GM12864 (cell line): ENCODE results near the gene MUC20.
"Not testable (repeated sequence)": the region's sequence is repeated elsewhere in the genome, so short reads cannot be mapped to it uniquely, and the experiment has no call there.

Experiments used
- DNase-seq: peaks from one replicate; pipeline ENCODE4 v3.0.0-alpha.2; 2011; ENCODE audit warnings: low read depth
- H3K4me3 ChIP-seq: 2 replicates; pipeline ENCODE4 v1.5.1; 2011; ENCODE audit warnings: mild to moderate bottlenecking, low read depth, low read length, control low read depth
- CTCF ChIP-seq: IDR thresholded peaks from 2 replicates; pipeline ENCODE4 v1.5.1; 2011; ENCODE audit warnings: low read depth, mild to moderate bottlenecking, moderate library complexity, low read length, control low read depth, inconsistent platforms; ENCODE audit errors: missing control alignments

Gene MUC20

DNA sequence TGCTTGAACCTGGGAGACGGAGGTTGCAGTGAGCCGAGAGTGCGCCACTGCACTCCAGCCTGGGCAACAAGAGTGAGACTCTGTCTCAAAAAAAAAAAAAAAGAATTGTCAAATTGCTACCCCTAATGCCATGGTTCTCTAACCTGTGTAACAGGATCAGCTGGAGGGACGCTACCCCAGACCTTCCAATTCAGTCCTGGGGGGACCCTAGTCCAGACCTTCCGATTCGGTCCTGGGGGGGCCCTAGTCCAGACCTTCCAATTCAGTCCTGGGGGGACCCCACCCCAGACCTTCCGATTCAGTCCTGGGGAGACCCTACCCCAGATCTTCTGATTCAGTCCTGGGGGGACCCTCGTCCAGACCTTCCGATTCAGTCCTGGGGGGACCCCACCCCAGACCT is 29.8 kb upstream of the MUC20 start:
- no peak for DNase-seq
- no peak overlapping the region for H3K4me3 ChIP-seq
- TF ChIP-seq CTCF = no peak

DNA sequence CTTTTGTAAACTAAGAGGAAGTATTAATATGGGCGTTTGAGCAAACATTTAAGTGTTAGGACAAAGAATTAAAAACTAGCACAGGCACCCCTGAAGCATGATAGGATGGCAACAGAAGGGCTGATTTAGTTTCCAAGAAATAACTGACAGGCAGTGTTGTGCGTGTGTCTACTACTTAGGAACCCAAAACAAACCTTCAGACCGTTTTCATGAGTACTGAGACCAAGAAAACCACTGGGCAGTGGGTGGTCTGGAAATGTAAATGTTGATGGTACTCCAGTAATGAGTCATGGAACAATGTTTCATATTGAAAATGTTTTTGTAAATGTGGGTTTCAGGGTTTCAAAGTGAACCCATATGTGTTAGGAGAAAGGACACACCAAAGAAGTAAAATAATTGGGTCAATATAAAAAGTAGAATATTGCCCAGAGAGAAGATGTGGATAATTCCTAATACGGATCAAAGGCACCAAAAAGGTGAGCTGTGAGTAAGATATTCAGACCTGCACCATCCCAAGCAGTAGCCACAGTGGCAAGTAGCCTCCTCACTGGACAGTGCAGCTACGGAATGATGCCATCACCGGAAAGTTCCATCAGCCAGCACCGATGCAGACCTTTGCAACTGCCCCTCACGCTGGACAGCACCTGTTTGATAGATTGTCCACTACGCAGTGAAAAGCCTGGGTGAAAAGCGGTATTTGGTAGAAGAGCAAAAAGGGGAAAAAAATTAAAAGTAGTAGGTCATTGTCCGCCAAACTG is 29.0 kb upstream of the MUC20 start:
- not testable (repeated sequence) for DNase-seq, H3K4me3 ChIP-seq

- H3K4me3 ChIP-seq = no peak overlapping the region
- no peak for DNase-seq
- no peak for TF ChIP-seq CTCF
Observed at GRCh38 chr3:195692354-195692685, 28.5 kb upstream of the MUC20 start.

DNA sequence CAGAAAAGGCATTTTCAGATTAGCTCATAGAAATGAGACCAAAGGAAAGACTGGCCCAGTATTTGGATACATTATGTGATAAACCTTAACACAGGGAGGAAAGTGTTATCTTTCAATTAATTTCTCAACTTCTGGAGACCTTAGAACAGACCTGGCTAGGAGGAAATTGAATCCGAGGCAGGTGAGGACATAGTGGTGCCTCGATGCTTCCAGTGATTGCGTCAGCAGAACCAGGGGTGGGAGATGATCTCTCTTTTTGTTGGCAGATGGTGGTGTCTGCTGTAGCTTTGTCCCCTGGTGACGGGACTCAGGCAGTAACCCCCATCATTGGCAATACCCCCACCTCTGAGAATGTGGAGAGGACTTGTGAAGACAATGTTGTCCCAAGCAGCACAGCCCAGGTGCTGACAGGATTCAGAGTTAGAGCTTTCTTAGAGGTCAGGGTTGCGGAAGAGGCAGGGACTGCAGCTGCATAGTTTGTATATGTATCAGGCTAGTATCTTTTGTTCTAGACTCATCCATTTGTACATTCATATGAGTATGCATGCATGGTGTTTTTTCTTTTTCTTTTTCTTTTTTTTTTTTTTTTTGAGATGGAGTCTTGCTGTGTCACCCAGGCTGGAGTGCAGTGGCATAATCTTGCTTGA is 27.9 kb upstream of the MUC20 start:
- no peak for TF ChIP-seq CTCF
- no peak for DNase-seq
- H3K4me3 ChIP-seq = no peak overlapping the region

- DNase-seq = no peak
- no peak for TF ChIP-seq CTCF
Observed at GRCh38 chr3:195693428-195694216, 27.2 kb upstream of the MUC20 start.

GRCh38 chr3:195694217-195695076 is 26.3 kb upstream of the MUC20 start:
- not testable (repeated sequence) for H3K4me3 ChIP-seq

More at GRCh38 chr3:195693428-195694216, 27.2 kb upstream of the MUC20 start:
- H3K4me3 ChIP-seq = no peak overlapping the region

DNA sequence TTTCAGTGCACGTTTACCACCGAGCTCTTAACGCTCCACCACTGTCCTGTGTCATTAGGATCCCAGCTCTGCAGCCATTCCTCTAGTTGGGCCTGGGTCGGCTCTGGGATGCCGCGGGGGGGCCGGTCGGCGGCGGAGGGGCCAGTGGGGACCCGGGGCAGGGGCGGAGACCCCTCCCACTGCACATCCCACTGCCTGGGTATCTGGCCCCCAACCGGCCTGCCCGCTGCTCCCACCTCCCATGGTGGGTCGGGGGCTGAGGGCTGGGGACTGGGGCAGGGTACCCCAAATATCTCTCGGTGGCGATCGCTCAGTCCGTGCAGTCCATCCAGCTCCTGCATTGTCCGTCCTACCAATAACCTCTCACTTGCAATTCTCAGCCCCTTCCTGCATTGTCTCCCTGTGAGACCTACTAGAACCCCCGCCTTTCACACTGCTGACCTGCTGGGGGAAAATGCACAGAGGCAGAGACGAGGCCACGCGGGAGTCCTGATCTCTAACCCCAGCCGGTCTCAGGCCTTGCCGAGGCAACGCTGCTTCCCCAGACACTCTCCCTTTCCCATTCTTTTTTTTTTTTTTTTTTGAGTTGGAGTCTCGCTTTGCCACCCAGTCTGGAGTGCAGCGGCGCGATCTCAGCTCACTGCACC is 24.0 kb upstream of the MUC20 start:
- no peak for DNase-seq
- H3K4me3 ChIP-seq = no peak overlapping the region
- TF ChIP-seq CTCF = no peak

More at GRCh38 chr3:195694217-195695076, 26.3 kb upstream of the MUC20 start:
- not testable (repeated sequence) for DNase-seq
